K562 (cell line): ENCODE results near the gene BTBD16. TPM values are rescaled to one million over a fixed set of nuclear protein-coding genes. Genes with fewer than 3 reads are reported as not detected.

Source experiments
- ATAC-seq: fragments of 200-7000 bp; cut with Tn5 transposase; 3 replicates; pipeline ENCODE4 v1.9.1; 2020; ENCODE audit warnings: moderate library complexity
- BruUV-seq: library from RNA; stranded (reverse); fragments of 400-500 nt; replicated peaks from 2 replicates; lab custom pipeline; 2021; lab: Mats Ljungman, UMichigan
- CTCF ChIA-PET: fragments of 300-600 bp; formaldehyde crosslinking; extraction: SDS; loops from one replicate; lab custom pipeline; 2021; ENCODE audit warnings: low intra/inter-chr PET ratio; lab: Yijun Ruan, JAX
- POLR2A ChIA-PET: fragments of 300-600, 350-650 bp; sonication (Branson Sonifier 250); formaldehyde crosslinking; extraction: SDS; loops from one replicate; lab custom pipeline; 2021; ENCODE audit warnings: antibody characterized with exemption, inconsistent platforms; lab: Yijun Ruan, JAX
- DNase-seq, 4 experiments: peaks; one replicate each; pipeline versions ENCODE4 v3.0.0 to v3.0.0-alpha.2; 2011 to 2018; ENCODE audit warnings: low spot score in 3 of 4, mixed read lengths in 3 of 4; ENCODE audit errors: extremely low read depth in 1 of 4
- FAIRE-seq: peaks from 2 replicates; lab custom pipeline; 2011; peaks lifted over from hg19 to GRCh38; lab: Jason Lieb, UNC
- H2AFZ ChIP-seq: 2 replicates; pipeline ENCODE4 v1.6.0; 2011; ENCODE audit warnings: low read depth, low read length, control low read depth, inconsistent platforms
- H3K27ac ChIP-seq: fragments of 200-600 bp; 3 replicates; pipeline ENCODE4 v1.8.0; 2011; ENCODE audit warnings: low read depth, mild to moderate bottlenecking, control low read depth, inconsistent platforms, low read length, moderate library complexity, mixed read lengths; ENCODE audit errors: extremely low read depth
- H3K27me3 ChIP-seq, 2 experiments: fragments of 300-600 bp in 1 of 2; 2 replicates in 1 of 2; 3 replicates in 1 of 2; pipeline versions ENCODE4 v1.6.0 to v1.8.0; 2011; ENCODE audit warnings: inconsistent platforms in 2 of 2, low read length in 2 of 2, mild to moderate bottlenecking in 1 of 2, mixed read lengths in 1 of 2, moderate library complexity in 1 of 2; ENCODE audit not compliant: control insufficient read depth in 2 of 2, insufficient read depth in 2 of 2
- H3K36me3 ChIP-seq: fragments of 300-600 bp; 3 replicates; pipeline ENCODE4 v1.8.0; 2011; ENCODE audit warnings: mild to moderate bottlenecking, low read length, inconsistent platforms; ENCODE audit not compliant: control insufficient read depth, insufficient read depth
- H3K4me1 ChIP-seq, 2 experiments: fragments of 200-600 bp in 1 of 2; replicated peaks in 1 of 2; 2 replicates in 1 of 2; 3 replicates in 1 of 2; pipeline versions ENCODE4 v1.5.1 to v1.8.0; 2011; ENCODE audit warnings: inconsistent platforms in 2 of 2, low read length in 2 of 2, mild to moderate bottlenecking in 1 of 2, mixed read lengths in 1 of 2, moderate library complexity in 1 of 2; ENCODE audit not compliant: control insufficient read depth in 2 of 2, insufficient read depth in 2 of 2
- H3K4me2 ChIP-seq: 2 replicates; pipeline ENCODE4 v1.6.1; 2011; ENCODE audit warnings: low read length, control low read depth, inconsistent platforms, mixed read lengths; ENCODE audit not compliant: insufficient read depth
- H3K4me3 ChIP-seq: fragments of 200-600 bp; sonication (generic), shearing (Covaris generic); 2 replicates; pipeline ENCODE4 v1.5.1; 2016; ENCODE audit warnings: control low read depth, inconsistent platforms
- H3K79me2 ChIP-seq: fragments of 200-600 bp; 3 replicates; pipeline ENCODE4 v1.8.0; 2011; ENCODE audit warnings: low read length, inconsistent platforms; ENCODE audit not compliant: control insufficient read depth, insufficient read depth
- H3K9ac ChIP-seq, 2 experiments: 2 replicates each; pipeline versions ENCODE4 v1.6.0 to v1.6.1; 2011; ENCODE audit warnings: low read depth in 2 of 2, low read length in 2 of 2, control low read depth in 1 of 2, inconsistent platforms in 1 of 2, mild to moderate bottlenecking in 1 of 2, mixed read lengths in 1 of 2; ENCODE audit not compliant: insufficient read depth in 1 of 2
- H3K9me1 ChIP-seq: one replicate; pipeline ENCODE4 v1.6.0; 2011; ENCODE audit warnings: inconsistent platforms, mild to moderate bottlenecking, low read length, moderate library complexity; ENCODE audit not compliant: control insufficient read depth, insufficient read depth
- H3K9me3 ChIP-seq: replicated peaks from 2 replicates; pipeline ENCODE4 v1.5.1; 2011; ENCODE audit warnings: low read depth, low read length, inconsistent platforms; ENCODE audit not compliant: control insufficient read depth, insufficient read depth
- H4K20me1 ChIP-seq: replicated peaks from 2 replicates; pipeline ENCODE4 v1.6.1; 2011; ENCODE audit warnings: low read length, inconsistent platforms, mixed read lengths; ENCODE audit not compliant: control insufficient read depth, insufficient read depth
- ARID1B ChIP-seq: fragments of 450-650 bp; IDR thresholded peaks from 2 replicates; pipeline ENCODE4 v1.6.1; 2016; ENCODE audit warnings: antibody characterized with exemption, mild to moderate bottlenecking, inconsistent platforms
- ARID4B ChIP-seq: sonication (generic); formaldehyde crosslinking; IDR thresholded peaks from 2 replicates; pipeline ENCODE4 v1.8.0; 2022; ENCODE audit warnings: mild to moderate bottlenecking, missing genetic modification reagents
- ETV1 ChIP-seq: fragments of 450-650 bp; conservative IDR thresholded peaks from 2 replicates; pipeline ENCODE4 v1.6.1; 2016; ENCODE audit warnings: missing genetic modification characterization, control low read depth, low read depth, missing compliant biosample characterization
- FOXJ3 ChIP-seq: sonication (generic); formaldehyde crosslinking; IDR thresholded peaks from 2 replicates; pipeline ENCODE4 v1.4.0; 2020; ENCODE audit warnings: mild to moderate bottlenecking, missing genetic modification reagents
- HDGF ChIP-seq: fragments of 450-650 bp; IDR thresholded peaks from 2 replicates; pipeline ENCODE4 v1.6.1; 2016
- PCBP1 ChIP-seq: fragments of 200-400 bp; formaldehyde crosslinking; IDR thresholded peaks from 2 replicates; pipeline ENCODE4 v1.6.1; 2018; ENCODE audit warnings: mild to moderate bottlenecking, low read depth, low read length; ENCODE audit not compliant: poor library complexity, severe bottlenecking
- PYGO2 ChIP-seq: fragments of 450-650 bp; IDR thresholded peaks from 2 replicates; pipeline ENCODE4 v1.6.1; 2016; ENCODE audit warnings: mild to moderate bottlenecking, missing genetic modification characterization, moderate library complexity, missing compliant biosample characterization
- SREBF1 ChIP-seq: fragments of 150-350 bp; IDR thresholded peaks from 2 replicates; pipeline ENCODE4 v1.6.1; 2014; ENCODE audit warnings: antibody characterized with exemption, low read depth, low read length, borderline replicate concordance
- TAF7 ChIP-seq: fragments of 450-650 bp; IDR thresholded peaks from 2 replicates; pipeline ENCODE4 v1.6.1; 2016; ENCODE audit warnings: missing genetic modification characterization, missing compliant biosample characterization
- ZNF165 ChIP-seq: fragments of 250-450 bp; sonication (Bioruptor Pico); IDR thresholded peaks from 2 replicates; pipeline ENCODE4 v1.4.0; 2020; ENCODE audit warnings: borderline replicate concordance
- WGBS: fragments of 100-300 bp; shearing (Covaris generic); methylation state at CpG from one replicate; pipeline ENCODE4 v1.1.6; 2016; ENCODE audit warnings: low coverage, mixed read lengths; ENCODE audit not compliant: insufficient coverage; ENCODE audit errors: missing lambda C conversion rate; 5-methylcytosine and 5-hydroxymethylcytosine counted together
- in situ Hi-C: fragments of 300-500 bp; cut with MboI; formaldehyde crosslinking; loops from 4 replicates; pipeline ENCODE4 v1.15.0; 2018; ENCODE audit warnings: inconsistent platforms, mixed read lengths
- intact Hi-C: fragments of 100-400 bp; cut with micrococcal nuclease; formaldehyde crosslinking; loops from 2 replicates; pipeline ENCODE4 v1.14.2; 2022
- polyA plus RNA-seq, 8 experiments: library from polyadenylated mRNA; depleted of rRNA in 4 of 8; stranded (reverse) in 5 of 8; unstranded in 3 of 8; fragments of >200 nt; fragmentation: Nextera tagmentation in 2 of 8; fragmentation: Illumina TruSeq in 1 of 8; extraction: Ambion mirVana in 2 of 8; extraction: Trizol in 1 of 8; gene quantifications; 2 replicates each; pipeline versions ENCODE4 v1.2.1 to v1.2.3, GENCODE V29; 2011 to 2014; ENCODE audit warnings: inconsistent platforms in 1 of 8, missing spikeins in 1 of 8
- total RNA-seq, 7 experiments: library from RNA; depleted of rRNA in 6 of 7; stranded (reverse); fragments of >200 nt in 6 of 7; fragmentation: Illumina TruSeq in 2 of 7; extraction: Trizol in 2 of 7; gene quantifications; 2 replicates each; pipeline versions ENCODE4 v1.2.1 to v1.2.3, GENCODE V29; 2011 to 2021; ENCODE audit warnings: low replicate concordance in 1 of 7

Gene BTBD16
- total and polyA plus RNA-seq, 9 of the 15 experiments (the other 6 are each of a cell fraction or from before 2014, with no cell fraction given), result 0.11 TPM; not detected in 8

GRCh38 chr10:122373108-122373507, 102.0 kb downstream of the BTBD16 start:
- in situ Hi-C loops, result no loop called here
- Histone ChIP-seq H3K9ac (no peak overlapping the region), H3K4me2 (no peak overlapping the region), H2AFZ (no peak overlapping the region), H3K27me3 (peaks cover 5 to 11% of the 10 kb centered on the region in 2 experiments; a peak in 3 of 5 replicates), H3K27ac (no peak overlapping the region), H4K20me1 (no peaks in the 10 kb centered on the region), H3K9me1 (no peaks in the 10 kb centered on the region), H3K4me3 (no peak overlapping the region), H3K36me3 (no peaks in the 10 kb centered on the region), H3K9me3 (no peaks in the 10 kb centered on the region), H3K79me2 (no peaks in the 10 kb centered on the region), H3K4me1 (peaks cover 0 to 13% of the 10 kb centered on the region in 2 experiments; a peak in 2 of 5 replicates)
- intact Hi-C loops, result no loop called here
- TF ChIP-seq ZNF165, result no peak
- no peak for TF ChIP-seq ETV1 (tag)
- no peak for TF ChIP-seq PYGO2 (tag)
- no peak for TF ChIP-seq TAF7
- no peak for TF ChIP-seq SREBF1
- no peak for TF ChIP-seq HDGF
- no peak for TF ChIP-seq PCBP1
- TF ChIP-seq ARID1B, result no peak
- no peak for TF ChIP-seq FOXJ3 (CRISPR knock-in tag)
- no peak for TF ChIP-seq ARID4B (CRISPR knock-in tag)
- ATAC-seq, result no peak
- ChIA-PET POLR2A (no interaction called here), CTCF (no interaction called here)
- FAIRE-seq, result no peak
- BruUV-seq, result no TSS peak
- 0% methylated on average over 4 of the region's 4 CpGs for WGBS
- DNase-seq, result no peak
